HCT116 (cell line): ENCODE data around the gene IL1R2. TPM values are rescaled to one million over a fixed set of nuclear protein-coding genes. Genes with fewer than 3 reads are reported as not detected.

Experiments used
- ATAC-seq: fragments of 200-7000 bp; cut with Tn5 transposase; 2 replicates; pipeline ENCODE4 v1.9.1; 2020; ENCODE audit warnings: mild to moderate bottlenecking, moderate library complexity
- BruUV-seq: library from RNA; stranded (reverse); fragments of 400-500 nt; replicated peaks from 2 replicates; lab custom pipeline; 2021; lab: Mats Ljungman, UMichigan
- CTCF ChIA-PET: fragments of 300-600 bp; sonication (Branson Sonifier 250); formaldehyde crosslinking; loops from one replicate; lab custom pipeline; 2021; ENCODE audit warnings: antibody characterized with exemption; lab: Charles Lee
- POLR2A ChIA-PET: fragments of 300-600, 350-600 bp; sonication (Branson Sonifier 250); formaldehyde crosslinking; loops from one replicate; lab custom pipeline; 2021; ENCODE audit warnings: antibody characterized with exemption; lab: Charles Lee
- RAD21 ChIA-PET, 2 experiments: fragments of 300-600 bp; sonication (Branson Sonifier 250); formaldehyde crosslinking; loops; one replicate each; lab custom pipeline; 2023; ENCODE audit warnings: low total read pairs in 2 of 2; ENCODE audit not compliant: uncharacterized antibody in 2 of 2, unreplicated experiment in 2 of 2, low non-redundant PET in 1 of 2; lab: Charles Lee
- DNase-seq: peaks from one replicate; pipeline ENCODE4 v3.0.0-alpha.2; 2010; ENCODE audit warnings: low read depth, low spot score
- H2AFZ ChIP-seq: fragments of 200-600 bp; shearing (Covaris generic), sonication (generic); 2 replicates; pipeline ENCODE4 v1.6.1; 2017; ENCODE audit warnings: low read depth, mixed run types, mixed read lengths, antibody characterized with exemption, low read length; ENCODE audit not compliant: poor library complexity, severe bottlenecking
- H3K27ac ChIP-seq: 2 replicates; pipeline ENCODE4 v1.5.1; 2012; ENCODE audit warnings: low read depth, low read length
- H3K27me3 ChIP-seq: fragments of 200-600 bp; sonication (generic); 2 replicates; pipeline ENCODE4 v1.6.1; 2016; ENCODE audit warnings: mixed run types, low read length, mixed read lengths; ENCODE audit not compliant: insufficient read depth
- H3K36me3 ChIP-seq, 2 experiments: fragments of 200-500 bp in 1 of 2; fragments of 200-600 bp in 1 of 2; sonication (Bioruptor generic) in 1 of 2; sonication (generic) in 1 of 2; 2 replicates each; pipeline versions ENCODE4 v1.5.1 to v1.6.1; 2014 to 2016; ENCODE audit warnings: low read length in 2 of 2, inconsistent platforms in 1 of 2, mixed read lengths in 1 of 2, mixed run types in 1 of 2; ENCODE audit not compliant: insufficient read depth in 2 of 2, control insufficient read depth in 1 of 2
- H3K4me1 ChIP-seq, 2 experiments: fragments of 200-600 bp in 1 of 2; sonication (generic) in 1 of 2; 2 replicates each; pipeline versions ENCODE4 v1.5.1 to v1.6.1; 2012 to 2017; ENCODE audit warnings: low read length in 2 of 2, inconsistent platforms in 1 of 2, mild to moderate bottlenecking in 1 of 2, mixed read lengths in 1 of 2, mixed run types in 1 of 2, moderate library complexity in 1 of 2; ENCODE audit not compliant: insufficient read depth in 2 of 2, control insufficient read depth in 1 of 2
- H3K4me2 ChIP-seq: fragments of 200-600 bp; sonication (generic); 2 replicates; pipeline ENCODE4 v1.6.1; 2017; ENCODE audit warnings: mixed run types, low read length, mixed read lengths
- H3K4me3 ChIP-seq, 2 experiments: fragments of 200-600 bp in 1 of 2; sonication (generic) in 1 of 2; replicated peaks in 1 of 2; 2 replicates each; pipeline ENCODE4 v1.5.1; 2011 to 2016; ENCODE audit warnings: low read length in 2 of 2, control low read depth in 1 of 2, low read depth in 1 of 2, mild to moderate bottlenecking in 1 of 2, mixed read lengths in 1 of 2, mixed run types in 1 of 2
- H3K79me2 ChIP-seq: fragments of 200-600 bp; sonication (generic); 2 replicates; pipeline ENCODE4 v1.6.1; 2017; ENCODE audit warnings: mild to moderate bottlenecking, mixed run types, low read length, moderate library complexity, mixed read lengths; ENCODE audit not compliant: insufficient read depth
- H3K9ac ChIP-seq: fragments of 200-600 bp; sonication (generic); 2 replicates; pipeline ENCODE4 v1.6.1; 2016; ENCODE audit warnings: low read length, mixed read lengths
- H3K9me2 ChIP-seq: fragments of 200-600 bp; sonication (generic), shearing (Covaris generic); 2 replicates; pipeline ENCODE4 v1.6.1; 2017; ENCODE audit warnings: mixed run types, mild to moderate bottlenecking, moderate library complexity; ENCODE audit not compliant: insufficient read depth
- H3K9me3 ChIP-seq, 2 experiments: fragments of 200-500 bp in 1 of 2; fragments of 200-600 bp in 1 of 2; sonication (Bioruptor generic) in 1 of 2; sonication (generic) in 1 of 2; 2 replicates each; pipeline ENCODE4 v1.6.1; 2014 to 2017; ENCODE audit warnings: low read length in 2 of 2, mixed read lengths in 2 of 2, inconsistent platforms in 1 of 2, low read depth in 1 of 2, mild to moderate bottlenecking in 1 of 2, mixed run types in 1 of 2, moderate library complexity in 1 of 2; ENCODE audit not compliant: control insufficient read depth in 1 of 2, insufficient read depth in 1 of 2
- H4K20me1 ChIP-seq: fragments of 200-600 bp; sonication (generic), shearing (Covaris generic); 2 replicates; pipeline ENCODE4 v1.6.1; 2017; ENCODE audit warnings: mixed run types, mild to moderate bottlenecking, moderate library complexity; ENCODE audit not compliant: insufficient read depth
- ATF3 ChIP-seq: IDR thresholded peaks from 2 replicates; pipeline ENCODE4 v1.6.1; 2012
- CBX3 ChIP-seq: IDR thresholded peaks from 2 replicates; pipeline ENCODE4 v1.6.1; 2012; ENCODE audit warnings: low read depth
- EGR1 ChIP-seq: IDR thresholded peaks from 2 replicates; pipeline ENCODE4 v1.6.1; 2012; ENCODE audit warnings: low read depth
- JUND ChIP-seq: IDR thresholded peaks from 2 replicates; pipeline ENCODE4 v1.6.1; 2012
- POLR2AphosphoS5 ChIP-seq: IDR thresholded peaks from 2 replicates; pipeline ENCODE4 v1.6.1; 2011; ENCODE audit warnings: mild to moderate bottlenecking, low read depth, low read length, moderate library complexity
- RAD21 ChIP-seq: IDR thresholded peaks from 2 replicates; pipeline ENCODE4 v1.6.1; 2012; ENCODE audit warnings: low read depth, mild to moderate bottlenecking
- SIN3A ChIP-seq: IDR thresholded peaks from 2 replicates; pipeline ENCODE4 v1.6.1; 2012; ENCODE audit warnings: low read depth
- intact Hi-C: fragments of 100-400 bp; cut with micrococcal nuclease; formaldehyde crosslinking; loops from 2 replicates; pipeline ENCODE4 v1.10.0; 2022
- total RNA-seq: library from RNA; stranded (reverse); gene quantifications from one replicate; pipeline ENCODE4 v1.2.1, GENCODE V29; 2021; ENCODE audit not compliant: unreplicated experiment

IL1R2 gene
- total RNA-seq, 1 experiment from 2014 or later, result 0.52 TPM

- intact Hi-C loops, result no loop called here
- no peaks in the 10 kb centered on the region for H4K20me1 ChIP-seq
- no peaks in the 10 kb centered on the region for H3K9me3 ChIP-seq
- BruUV-seq, result no TSS peak
- ChIA-PET CTCF (no interaction called here), RAD21 (no interaction called here), POLR2A (no interaction called here)
- peaks cover 11 to 25% of the 10 kb centered on the region in 2 experiments for H3K4me1 ChIP-seq
- H3K27me3 ChIP-seq, result no peaks in the 10 kb centered on the region
- no peak for TF ChIP-seq EGR1
- TF ChIP-seq RAD21, result no peak
- TF ChIP-seq POLR2AphosphoS5, result no peak
- no peak for TF ChIP-seq JUND
- TF ChIP-seq ATF3, result no peak
- TF ChIP-seq CBX3, result no peak
- no peaks in the 10 kb centered on the region for H3K36me3 ChIP-seq
- DNase-seq (no peak), ATAC-seq (no peak)
- no peaks in the 10 kb centered on the region for H3K79me2 ChIP-seq
- H3K27ac ChIP-seq, result no peak overlapping the region
- no peak overlapping the region for H3K4me2 ChIP-seq
- no peak overlapping the region for H3K9ac ChIP-seq
- no peaks in the 10 kb centered on the region for H3K9me2 ChIP-seq
- H2AFZ ChIP-seq, result no peak overlapping the region
- no peak overlapping the region for H3K4me3 ChIP-seq
These were observed 69.0 kb downstream of the IL1R2 start for GRCh38 chr2:102060792-102061191.

- Histone ChIP-seq H3K4me2 (no peak overlapping the region), H3K27me3 (no peaks in the 10 kb centered on the region), H3K36me3 (no peaks in the 10 kb centered on the region), H3K9ac (no peak overlapping the region), H4K20me1 (no peaks in the 10 kb centered on the region), H3K4me3 (no peak overlapping the region), H2AFZ (no peak overlapping the region), H3K4me1 (peaks cover 11 to 30% of the 10 kb centered on the region in 2 experiments), H3K79me2 (no peaks in the 10 kb centered on the region), H3K27ac (no peak overlapping the region), H3K9me2 (no peaks in the 10 kb centered on the region), H3K9me3 (no peaks in the 10 kb centered on the region)
- RAD21 ChIA-PET, result no interaction called here
- BruUV-seq, result no TSS peak
- TF ChIP-seq SIN3A, result no peak
- DNase-seq (no peak), ATAC-seq (no peak)
- CTCF ChIA-PET, result no interaction called here
- POLR2A ChIA-PET, result no interaction called here
- intact Hi-C loops, result no loop called here
These were observed 69.5 kb downstream of the IL1R2 start for GRCh38 chr2:102061286-102061699.
